Measurements from ENCODE around the gene GPC5. TPM values are rescaled to one million over a fixed set of nuclear protein-coding genes. Genes with fewer than 3 reads are reported as not detected.

GPC5 gene
- total RNA-seq, 1 experiment from 2014 or later: 0.15 TPM

GRCh38 chr13:91361755-91362271 is 36.6 kb upstream of the GPC5 start:
- H3K4me1 ChIP-seq (ENCODE audit: insufficient read depth, low read length): no peaks in the 10 kb centered on the region; the same call in 1 of the 2 replicates
- H3K27ac Mint-ChIP-seq: no peak overlapping the region
- no peak overlapping the region for H3K14ac ChIP-seq (ENCODE audit: insufficient read depth, low read length)
- H3K4me3 Mint-ChIP-seq: no peak overlapping the region
- H3K18ac ChIP-seq (ENCODE audit: insufficient read length, low read depth, low read length): no peak overlapping the region
- no peak overlapping the region for H2AFZ ChIP-seq (ENCODE audit: low read length)
- H3K4me1 Mint-ChIP-seq: no peaks in the 10 kb centered on the region
- no peak overlapping the region for H2BK120ac ChIP-seq (ENCODE audit: low read depth, low read length, poor library complexity, severe bottlenecking)
- WGBS (ENCODE audit: extremely low coverage, insufficient read length, low lambda C conversion rate): no CpG with 5 or more reads among the region's 1 CpG
- H2AK5ac ChIP-seq (ENCODE audit: insufficient read length, low read length): no peak overlapping the region
- H3T11ph ChIP-seq (ENCODE audit: low read length): no peak overlapping the region
- no peaks in the 10 kb centered on the region for H3K27me3 ChIP-seq (ENCODE audit: insufficient read depth, low read length)
- no peak overlapping the region for H3K9ac ChIP-seq (ENCODE audit: extremely low read depth, insufficient read length, low read length)
- DNase-seq: no peak
- no peak overlapping the region for H2BK15ac ChIP-seq (ENCODE audit: low read depth, low read length)
- no peak overlapping the region for H2BK12ac ChIP-seq (ENCODE audit: insufficient read length, low read depth, low read length)
- H3K4me2 ChIP-seq (ENCODE audit: insufficient read depth, insufficient read length, low read length): no peak overlapping the region
- no peaks in the 10 kb centered on the region for H3K23me2 ChIP-seq (ENCODE audit: insufficient read length, low read depth, low read length, poor library complexity, severe bottlenecking)
- peaks cover 1% of the 10 kb centered on the region; the same call in 1 of the 2 replicates for H3K27me3 Mint-ChIP-seq (ENCODE audit: low read depth)
- no peaks in the 10 kb centered on the region for H3K9me3 ChIP-seq (ENCODE audit: control insufficient read depth, low read depth, low read length)
- peaks cover 0 to 5% (median 2%) of the 10 kb centered on the region in 3 experiments; a peak in 4 of 7 replicates for H3K36me3 Mint-ChIP-seq (ENCODE audit: insufficient read depth in 1 of 3, low read depth in 3 of 3)
- TF ChIP-seq, protein P1, sequence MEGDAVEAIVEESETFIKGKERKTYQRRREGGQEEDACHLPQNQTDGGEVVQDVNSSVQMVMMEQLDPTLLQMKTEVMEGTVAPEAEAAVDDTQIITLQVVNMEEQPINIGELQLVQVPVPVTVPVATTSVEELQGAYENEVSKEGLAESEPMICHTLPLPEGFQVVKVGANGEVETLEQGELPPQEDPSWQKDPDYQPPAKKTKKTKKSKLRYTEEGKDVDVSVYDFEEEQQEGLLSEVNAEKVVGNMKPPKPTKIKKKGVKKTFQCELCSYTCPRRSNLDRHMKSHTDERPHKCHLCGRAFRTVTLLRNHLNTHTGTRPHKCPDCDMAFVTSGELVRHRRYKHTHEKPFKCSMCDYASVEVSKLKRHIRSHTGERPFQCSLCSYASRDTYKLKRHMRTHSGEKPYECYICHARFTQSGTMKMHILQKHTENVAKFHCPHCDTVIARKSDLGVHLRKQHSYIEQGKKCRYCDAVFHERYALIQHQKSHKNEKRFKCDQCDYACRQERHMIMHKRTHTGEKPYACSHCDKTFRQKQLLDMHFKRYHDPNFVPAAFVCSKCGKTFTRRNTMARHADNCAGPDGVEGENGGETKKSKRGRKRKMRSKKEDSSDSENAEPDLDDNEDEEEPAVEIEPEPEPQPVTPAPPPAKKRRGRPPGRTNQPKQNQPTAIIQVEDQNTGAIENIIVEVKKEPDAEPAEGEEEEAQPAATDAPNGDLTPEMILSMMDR (conservative IDR thresholded peaks at IDR 0.05): no peak
- H3K79me2 ChIP-seq (ENCODE audit: insufficient read depth, low read length): no peaks in the 10 kb centered on the region
- H4K5ac ChIP-seq (ENCODE audit: insufficient read length, low read depth, low read length): no peak overlapping the region
- H3K56ac ChIP-seq (ENCODE audit: insufficient read length, low read depth, low read length): no peak overlapping the region
- no peak overlapping the region for H4K8ac ChIP-seq (replicated peaks; ENCODE audit: insufficient read length, low read depth, low read length)
- H3K79me1 ChIP-seq (ENCODE audit: insufficient read depth, low read depth, low read length, poor library complexity, severe bottlenecking): no peaks in the 10 kb centered on the region
- no peak overlapping the region for H3K4ac ChIP-seq (ENCODE audit: low read depth, low read length)
- no peak overlapping the region for H2BK20ac ChIP-seq (ENCODE audit: low read depth, low read length, poor library complexity, severe bottlenecking)
- no peak overlapping the region for H3K23ac ChIP-seq (ENCODE audit: insufficient read length, low read depth, low read length)
- no peak overlapping the region for H2BK5ac ChIP-seq (ENCODE audit: insufficient read length, low read length)
- H3K9me3 Mint-ChIP-seq: no peaks in the 10 kb centered on the region; a peak in 1 of 5 replicates
- no peak overlapping the region for H4K91ac ChIP-seq (ENCODE audit: insufficient read length, low read depth, low read length)
- no peak overlapping the region for H3K27ac ChIP-seq (ENCODE audit: insufficient read length, low read depth, low read length)
- no peaks in the 10 kb centered on the region for H4K20me1 ChIP-seq (ENCODE audit: control insufficient read depth, insufficient read depth, insufficient read length)

Measured in H9 (cell line).